A673 (cell line): ENCODE results near the gene SAMD10.

Experiments
- CTCF ChIP-seq: fragments of 300-800, 200-600 bp; sonication (generic); conservative IDR thresholded peaks from 2 replicates; pipeline ENCODE4 v1.5.1; 2017; ENCODE audit warnings: low read depth, mild to moderate bottlenecking, antibody characterized with exemption, low read length, moderate library complexity, mixed read lengths
- EZH2 ChIP-seq: fragments of 200-600 bp; sonication (generic); IDR thresholded peaks from 2 replicates; pipeline ENCODE4 v1.6.1; 2017; ENCODE audit warnings: borderline replicate concordance, low read depth, mild to moderate bottlenecking, mixed read lengths, antibody characterized with exemption, low read length; ENCODE audit not compliant: poor library complexity, severe bottlenecking

GRCh38 chr20:63952769-63953168, 26.7 kb downstream of the SAMD10 start:
- TF ChIP-seq CTCF = no peak
- no peak for TF ChIP-seq EZH2
